Heart right ventricle (tissue), 16 donors: ENCODE measurements around the gene SLC25A33. TPM values are rescaled to one million over a fixed set of nuclear protein-coding genes. Genes with fewer than 3 reads are reported as not detected.

ENCODE experiments used
- ATAC-seq, 8 donors: fragments of 200-7000 bp; cut with Tn5 transposase; one replicate each; pipeline ENCODE4 v1.9.1; 2020; ENCODE audit warnings: mild to moderate bottlenecking in 8 of 8, moderate library complexity in 8 of 8, moderate number of reproducible peaks in 1 of 8
- DNase-seq, 2 donors: peaks; one replicate each; pipeline ENCODE4 v3.0.0-alpha.2; 2020
- H3K27ac ChIP-seq, 10 donors: fragments of 200-600 bp; sonication (generic) in 2 of 10; one replicate each; pipeline versions ENCODE4 v1.5.0 to v1.8.0; 2020 to 2022; ENCODE audit warnings: mild to moderate bottlenecking in 3 of 10
- H3K27me3 ChIP-seq, 7 donors: fragments of 200-600 bp; one replicate each; pipeline ENCODE4 v1.8.0; 2021 to 2022; ENCODE audit warnings: mild to moderate bottlenecking in 2 of 7
- H3K36me3 ChIP-seq, 9 donors: fragments of 200-600 bp; sonication (generic) in 1 of 9; one replicate each; pipeline versions ENCODE4 v1.5.0 to v1.8.0; 2020 to 2022; ENCODE audit warnings: mild to moderate bottlenecking in 2 of 9
- H3K4me1 ChIP-seq, 9 donors: fragments of 200-600 bp; sonication (generic) in 1 of 9; one replicate each; pipeline versions ENCODE4 v1.5.0 to v1.8.0; 2020 to 2022; ENCODE audit warnings: mild to moderate bottlenecking in 4 of 9
- H3K4me3 ChIP-seq, 10 donors: fragments of 200-600 bp; sonication (generic) in 2 of 10; one replicate each; pipeline versions ENCODE4 v1.5.0 to v1.8.0; 2020 to 2022; ENCODE audit warnings: mild to moderate bottlenecking in 7 of 10, moderate library complexity in 2 of 10
- H3K9me3 ChIP-seq, 11 donors: fragments of 200-600 bp in 10 of 11; sonication (generic) in 2 of 11; one replicate each; pipeline versions ENCODE4 v1.5.0 to v1.8.0; 2013 to 2022; ENCODE audit warnings: mild to moderate bottlenecking in 2 of 11, control low read depth in 1 of 11, moderate library complexity in 1 of 11
- CTCF ChIP-seq, 9 donors: fragments of 200-600 bp; sonication (generic) in 2 of 9; IDR thresholded peaks; one replicate each; pipeline versions ENCODE4 v1.5.0 to v1.8.0; 2021 to 2022; ENCODE audit warnings: antibody characterized with exemption in 9 of 9, mild to moderate bottlenecking in 5 of 9, moderate library complexity in 1 of 9
- WGBS, 2 donors: extraction: QIAGEN DNeasy Blood & Tissue Kit; methylation state at CpG; one replicate each; pipeline ENCODE4 v1.1.7; 2013; ENCODE audit warnings: inconsistent platforms in 1 of 2; 5-methylcytosine and 5-hydroxymethylcytosine counted together
- intact Hi-C, 10 donors: fragments of 100-400 bp; cut with DNase I; formaldehyde crosslinking; loops; one replicate each; pipeline versions ENCODE4 v1.11.1 to v1.14.2; 2022
- polyA plus RNA-seq, 2 donors: library from polyadenylated mRNA; stranded (reverse); fragments of 200-250 nt; gene quantifications; one replicate each; pipeline ENCODE4 v1.2.3, GENCODE V29; 2013
- total RNA-seq, 10 donors: library from RNA; stranded (reverse); fragmentation: NEBNext Ultra II Directional in 3 of 10; extraction: Animal tissue kit (Norgen Biotek cat#: 25700) in 3 of 10; gene quantifications; one replicate each; pipeline versions ENCODE4 v1.2.1 to v1.2.4, GENCODE V29; 2021 to 2023
- donor health status: Arrhythmogenic right ventricular cardiomyopathy.
- donor health status: ischemic (EF 13 %, LVEDD 7.1; RV severe dilation, severe dysfunction).
- donor health status: healthy with polysubstance abuse.
- donor health status: DM: no; HTN: yes; CAD: no.
- donor health status: DM: no; HTN: no; CAD: no.
- donor health status: ischemic (EF 25% LVEDD 6.9; RV normal size, moderate dysfunction).
- donor health status: ischemic (EF 25% LVEDD 5.7; RV mildly dilated, moderate dysfunction).
- donor health status: healthy.
- donor health status: DM: yes; HTN: yes; CAD: no.
- donor health status: Ischemic cardiomyopathy.
- donor health status: ischemic (EF 35%, LVEDD 5.7; RV mildly dilated, moderate dysfunction).
- donor health status: nonischemic (EF 11% LVEDD 7.7; RV severe dilation, severe dysfunction).
- donor health status: DM: yes; HTN: yes; CAD: no.
- donor health status: PGD.
- donor health status: ischemic (EF 29% LVEDD 5.4; RV normal size, mild dysfunction).
- donor health status: nonischemic (EF 23%, LVEDD 6.1; RV moderate dilation, normal function).

The SLC25A33 gene
- total and polyA plus RNA-seq, 12 donors, result 2.8 to 7.7 (median 5.4) TPM

DNA sequence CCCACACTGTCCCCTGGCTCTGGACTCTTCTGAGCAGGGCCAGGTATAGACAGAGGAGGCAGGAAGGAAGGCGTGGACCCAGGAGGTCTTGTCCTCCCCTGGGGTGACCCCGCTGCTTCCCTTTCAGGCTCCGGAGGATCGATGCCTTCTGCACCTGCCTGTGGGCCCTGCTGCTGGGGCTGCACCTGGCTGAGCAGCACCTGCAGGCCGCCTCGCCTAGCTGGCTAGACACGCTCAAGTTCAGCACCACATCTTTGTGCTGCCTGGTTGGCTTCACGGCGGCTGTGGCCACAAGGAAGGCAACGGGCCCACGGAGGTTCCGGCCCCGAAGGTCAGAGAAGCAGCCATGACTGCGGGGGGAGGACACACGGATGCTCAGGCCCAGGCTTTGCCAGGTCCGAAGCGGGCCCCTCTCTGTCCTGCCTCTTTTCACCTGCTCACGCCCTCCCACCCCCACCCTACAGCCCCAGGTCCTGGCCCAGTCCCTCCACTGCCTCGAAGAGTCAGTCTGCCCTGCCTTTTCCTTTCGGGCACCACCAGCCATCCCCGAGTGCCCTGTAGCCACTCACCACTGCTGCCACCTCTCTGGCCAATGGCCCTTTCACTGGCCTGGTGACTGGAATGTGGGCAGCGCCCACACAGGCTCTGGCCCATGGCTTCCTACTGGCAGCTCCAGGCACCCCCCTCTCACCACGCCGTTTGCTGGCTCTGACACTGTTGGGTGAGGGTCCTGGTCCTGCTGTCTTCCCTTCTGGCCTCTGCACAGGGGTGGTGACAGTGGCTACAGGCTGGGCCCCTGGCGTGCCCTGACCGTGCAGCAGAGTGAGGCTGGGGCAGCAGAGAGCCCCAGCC lies 62.9 kb downstream of the SLC25A33 start:
- DNase-seq (no peak), ATAC-seq (no peak)
- Histone ChIP-seq H3K27ac (no peak overlapping the region), H3K36me3 (peaks cover 0 to 91% (median 36%) of the 10 kb centered on the region in 9 donors), H3K27me3 (no peaks in the 10 kb centered on the region), H3K4me1 (peaks cover 0 to 10% (median 0%) of the 10 kb centered on the region in 9 donors), H3K4me3 (no peak overlapping the region), H3K9me3 (no peaks in the 10 kb centered on the region)
- no peak for TF ChIP-seq CTCF (IDR thresholded peaks at IDR 0.05)
- WGBS, 2 donors, result 94 to 96% methylated on average over 24 to 26 of the region's 26 CpGs
- intact Hi-C loops, result no loop called here

DNA sequence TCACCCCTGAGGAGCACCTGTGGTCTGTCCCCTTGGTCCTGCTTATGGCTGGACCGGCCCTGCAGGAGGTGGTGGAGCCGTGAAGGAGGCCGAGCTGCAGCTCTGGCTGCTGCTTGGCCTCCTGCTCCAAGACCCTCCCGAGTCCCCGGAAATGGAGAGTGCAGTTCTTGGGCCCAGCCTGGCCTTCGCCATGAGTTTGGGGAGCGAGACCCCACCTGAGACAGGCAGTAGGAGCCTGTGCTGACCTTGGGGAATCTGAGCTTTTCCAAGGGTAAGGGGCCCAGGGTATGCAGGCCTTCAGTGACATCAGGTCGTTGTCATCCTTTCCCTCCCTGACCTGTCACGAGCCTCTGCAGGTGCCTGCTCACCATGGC lies 63.5 kb downstream of the SLC25A33 start:
- Histone ChIP-seq H3K27ac (no peak overlapping the region), H3K4me1 (peaks cover 0 to 13% (median 0%) of the 10 kb centered on the region in 9 donors), H3K27me3 (no peaks in the 10 kb centered on the region), H3K4me3 (no peak overlapping the region), H3K9me3 (no peaks in the 10 kb centered on the region), H3K36me3 (peaks cover 0 to 91% (median 36%) of the 10 kb centered on the region in 9 donors)
- TF ChIP-seq CTCF (IDR thresholded peaks at IDR 0.05), result no peak
- intact Hi-C loops, result no loop called here
- ATAC-seq, result no peak
- 85 to 96% methylated on average over 9 of the region's 9 CpGs for WGBS, 2 donors
- no peak for DNase-seq

- ATAC-seq, result no peak
- H3K4me3 ChIP-seq, result no peak overlapping the region
- TF ChIP-seq CTCF (IDR thresholded peaks at IDR 0.05), result no peak
- H3K4me1 ChIP-seq, result peaks cover 0 to 13% (median 0%) of the 10 kb centered on the region in 9 donors
- H3K9me3 ChIP-seq, result no peaks in the 10 kb centered on the region
- WGBS, 2 donors, result 94 to 96% methylated on average over 14 of the region's 14 CpGs
- no peaks in the 10 kb centered on the region for H3K27me3 ChIP-seq
- DNase-seq, result no peak
- intact Hi-C loops, result no loop called here
- H3K36me3 ChIP-seq, result peaks cover 0 to 91% (median 32%) of the 10 kb centered on the region in 9 donors
- no peak overlapping the region for H3K27ac ChIP-seq
Measured at GRCh38 chr1:9603307-9603706, 64.0 kb downstream of the SLC25A33 start.

DNA sequence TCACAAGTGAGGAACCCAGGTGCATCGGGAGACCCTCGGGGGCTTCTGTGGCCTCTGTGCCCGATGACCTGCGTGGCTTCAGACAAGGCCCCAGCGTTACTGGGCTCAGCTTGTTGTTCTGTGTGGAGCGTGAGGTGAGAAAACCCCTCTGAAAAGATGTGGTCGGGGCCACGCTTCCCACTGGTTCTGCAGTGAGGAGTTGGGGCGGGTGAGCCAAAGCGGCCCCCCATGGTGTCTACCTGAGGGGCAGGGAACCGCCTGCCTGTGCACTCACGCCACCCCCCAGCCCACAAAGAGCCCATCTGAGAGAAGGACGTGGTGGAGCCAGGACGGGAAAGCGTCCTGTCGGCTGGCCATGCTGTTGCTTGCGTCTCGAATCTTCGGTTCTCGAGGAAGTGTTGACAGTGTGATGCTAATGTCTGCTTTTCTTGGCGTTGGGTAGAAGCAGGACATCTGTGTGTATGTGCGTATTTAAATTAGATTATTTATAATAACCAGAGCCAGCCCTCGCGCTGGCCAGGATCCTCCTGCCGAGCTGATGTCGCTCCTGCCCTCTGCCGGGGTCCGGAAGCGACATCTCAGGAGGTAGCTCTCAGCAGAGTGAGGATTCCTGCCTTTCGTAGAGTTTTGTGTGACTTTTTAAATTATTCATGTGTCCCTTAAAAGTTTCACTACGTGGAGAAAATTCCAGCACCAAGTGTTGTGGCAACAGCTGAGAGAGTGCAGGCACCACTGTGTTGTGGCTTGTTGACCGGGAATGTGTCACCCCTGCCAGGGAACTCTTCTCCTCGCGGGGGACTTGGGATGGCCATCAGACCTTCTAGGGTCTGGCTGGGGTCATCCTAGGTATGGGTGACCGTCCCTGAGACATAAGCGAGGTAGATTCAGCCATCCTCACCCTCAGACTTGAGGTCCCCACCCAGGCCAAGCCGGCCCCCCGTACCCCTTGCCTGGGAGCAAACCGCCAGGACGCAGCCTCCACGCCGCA lies 64.8 kb downstream of the SLC25A33 start:
- Histone ChIP-seq H3K9me3 (no peaks in the 10 kb centered on the region), H3K36me3 (peaks cover 0 to 91% (median 25%) of the 10 kb centered on the region in 9 donors), H3K27me3 (no peaks in the 10 kb centered on the region), H3K27ac (peak overlapping the region in 1 of 10 donors; percentile 28), H3K4me1 (peaks cover 0 to 13% (median 0%) of the 10 kb centered on the region in 9 donors), H3K4me3 (no peak overlapping the region)
- ATAC-seq (peak in 6 of 8 donors; percentile 18 to 48 (median 30)), DNase-seq (no peak)
- TF ChIP-seq CTCF (IDR thresholded peaks at IDR 0.05), result peak in 4 of 9 donors; percentile 5 to 41 (median 36)
- intact Hi-C loops, result no loop called here
- WGBS, 2 donors, result 66 to 76% methylated on average over 42 of the region's 42 CpGs
